Astrocyte of the cerebellum (primary cell): ENCODE data around the gene TLDC2.
"Not testable (repeated sequence)": the region's sequence is repeated elsewhere in the genome, so short reads cannot be mapped to it uniquely, and the experiment has no call there.

Experiments
- DNase-seq: peaks from one replicate; pipeline ENCODE4 v3.0.0-alpha.2; 2011; ENCODE audit warnings: low read depth
- H3K4me3 ChIP-seq: 2 replicates; pipeline ENCODE4 v1.5.1; 2011; ENCODE audit warnings: mild to moderate bottlenecking, low read depth, low read length, moderate library complexity
- in situ Hi-C: cut with HindIII; loops from 2 replicates; pipeline ENCODE4 v1.10.0; 2017; ENCODE audit warnings: low sequenced_read_pairs
- TF ChIP-seq, protein P1 (sequence below): IDR thresholded peaks from 2 replicates; pipeline ENCODE4 v1.5.1; 2012; ENCODE audit warnings: low read length, low read depth, moderate library complexity, mild to moderate bottlenecking; ENCODE audit errors: missing control alignments

The TLDC2 gene

DNA sequence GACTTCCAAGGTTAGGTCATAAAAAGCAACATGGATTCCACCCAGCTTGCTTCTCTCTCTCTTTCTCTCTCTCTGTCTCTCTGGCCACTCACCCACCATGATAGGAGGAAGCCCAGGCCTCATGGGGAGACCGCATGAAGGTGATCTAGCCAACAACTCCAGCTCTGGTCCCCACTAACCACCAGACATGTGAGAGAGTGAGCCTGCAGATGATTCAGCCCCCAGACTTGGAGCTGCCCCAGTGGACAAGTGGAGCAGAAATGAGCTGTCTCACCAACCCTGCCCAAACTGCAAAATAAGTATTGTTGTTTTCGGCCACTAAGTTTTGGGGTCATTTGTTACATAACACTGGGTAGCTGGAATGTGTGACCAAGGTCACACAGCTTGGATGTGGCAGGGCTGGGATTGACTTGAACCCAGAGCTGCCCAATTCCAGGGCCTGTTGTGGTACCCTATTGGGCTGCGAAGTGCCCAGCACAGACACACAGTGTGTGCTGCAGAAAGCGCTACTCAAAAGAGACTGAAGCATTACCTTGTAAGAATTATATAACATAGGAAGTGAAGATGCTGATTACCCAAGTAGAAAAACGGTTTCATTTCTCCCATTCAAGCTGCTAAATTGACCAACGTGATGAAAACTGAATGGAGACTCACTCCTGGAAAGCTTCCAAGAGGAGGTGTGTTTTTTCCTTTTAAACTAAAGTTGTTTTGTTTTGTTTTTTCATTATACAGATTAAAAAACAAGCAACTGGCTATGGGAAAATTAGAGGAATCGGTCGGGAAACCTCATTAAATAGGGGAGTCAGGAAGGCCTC lies 9.1 kb upstream of the TLDC2 start:
- DNase-seq = no peak
- TF ChIP-seq, protein P1, sequence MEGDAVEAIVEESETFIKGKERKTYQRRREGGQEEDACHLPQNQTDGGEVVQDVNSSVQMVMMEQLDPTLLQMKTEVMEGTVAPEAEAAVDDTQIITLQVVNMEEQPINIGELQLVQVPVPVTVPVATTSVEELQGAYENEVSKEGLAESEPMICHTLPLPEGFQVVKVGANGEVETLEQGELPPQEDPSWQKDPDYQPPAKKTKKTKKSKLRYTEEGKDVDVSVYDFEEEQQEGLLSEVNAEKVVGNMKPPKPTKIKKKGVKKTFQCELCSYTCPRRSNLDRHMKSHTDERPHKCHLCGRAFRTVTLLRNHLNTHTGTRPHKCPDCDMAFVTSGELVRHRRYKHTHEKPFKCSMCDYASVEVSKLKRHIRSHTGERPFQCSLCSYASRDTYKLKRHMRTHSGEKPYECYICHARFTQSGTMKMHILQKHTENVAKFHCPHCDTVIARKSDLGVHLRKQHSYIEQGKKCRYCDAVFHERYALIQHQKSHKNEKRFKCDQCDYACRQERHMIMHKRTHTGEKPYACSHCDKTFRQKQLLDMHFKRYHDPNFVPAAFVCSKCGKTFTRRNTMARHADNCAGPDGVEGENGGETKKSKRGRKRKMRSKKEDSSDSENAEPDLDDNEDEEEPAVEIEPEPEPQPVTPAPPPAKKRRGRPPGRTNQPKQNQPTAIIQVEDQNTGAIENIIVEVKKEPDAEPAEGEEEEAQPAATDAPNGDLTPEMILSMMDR = no peak
- no peak overlapping the region for H3K4me3 ChIP-seq
- in situ Hi-C loops = loop anchor here (10.0 kb wide), 2 partner anchors 62 to 312 kb away; no protein-coding TSS in a partner anchor

DNA sequence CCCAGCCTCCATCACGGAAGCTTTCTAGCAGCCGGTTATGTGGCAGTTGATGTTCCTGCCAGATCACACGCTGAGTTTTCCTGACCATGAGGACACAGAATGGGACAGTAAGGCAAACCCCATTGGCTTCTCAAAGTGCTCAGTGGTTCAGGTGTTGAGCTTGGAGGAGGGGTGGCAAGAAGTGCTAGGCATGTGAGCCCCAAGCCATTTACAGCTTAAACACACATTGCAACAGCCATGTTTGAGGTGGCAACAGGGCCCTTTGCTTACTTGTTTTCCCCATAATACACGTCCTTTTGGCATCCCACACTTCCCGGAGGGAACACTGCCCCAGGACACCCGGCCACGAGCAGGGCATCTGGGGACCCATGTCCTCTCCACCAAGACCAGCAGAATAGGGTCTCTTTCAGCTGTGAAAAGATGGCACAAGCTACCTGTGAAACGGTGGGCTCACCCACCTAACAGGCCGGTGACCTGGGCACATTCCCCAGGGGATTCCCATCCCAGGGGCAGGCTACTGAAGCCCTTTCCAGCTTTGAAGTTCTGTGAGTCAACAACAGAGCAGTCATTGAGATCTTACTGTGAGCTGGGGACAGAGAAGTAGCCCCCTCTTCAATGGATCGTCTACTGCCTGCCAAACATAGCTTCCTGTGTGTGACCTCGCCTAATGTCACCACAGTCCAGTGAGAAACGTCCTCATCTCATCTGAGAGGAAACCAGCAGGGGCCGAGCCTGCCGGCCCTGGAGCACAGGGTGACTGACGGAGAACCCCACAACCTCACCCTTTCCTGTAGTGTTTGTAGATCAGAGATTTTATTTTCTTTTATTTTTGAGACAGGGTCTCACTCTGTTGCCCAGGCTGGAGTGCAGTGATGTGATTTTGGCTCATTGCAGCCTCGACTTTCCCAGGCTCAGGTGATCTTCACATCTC lies 4.0 kb upstream of the TLDC2 start:
- DNase-seq = no peak
- TF ChIP-seq, protein P1 = no peak
- in situ Hi-C loops = no loop called here
- H3K4me3 ChIP-seq = no peak overlapping the region

DNA sequence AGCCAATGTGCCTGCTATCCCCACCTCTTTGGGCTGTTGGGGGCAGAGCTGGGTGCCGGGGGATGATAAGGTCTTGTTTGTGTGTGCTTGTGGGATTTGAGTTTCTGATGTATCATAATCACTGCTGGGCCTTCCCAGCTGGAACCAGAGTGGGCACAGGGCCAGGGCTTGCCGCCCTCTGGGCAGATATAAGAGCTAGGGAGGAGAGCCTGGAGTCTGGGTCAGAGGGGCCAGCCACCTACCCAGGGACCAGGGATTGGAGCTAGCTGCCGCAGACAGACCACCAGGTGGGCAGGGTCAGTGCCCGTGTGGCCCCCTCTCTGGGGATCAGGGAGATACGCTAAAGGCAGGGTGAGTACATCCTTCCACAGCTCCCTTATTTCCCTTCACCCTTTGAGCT lies 3.1 kb upstream of the TLDC2 start:
- TF ChIP-seq, protein P1 = no peak
- no peak for DNase-seq
- H3K4me3 ChIP-seq = no peak overlapping the region
- in situ Hi-C loops = no loop called here

DNA sequence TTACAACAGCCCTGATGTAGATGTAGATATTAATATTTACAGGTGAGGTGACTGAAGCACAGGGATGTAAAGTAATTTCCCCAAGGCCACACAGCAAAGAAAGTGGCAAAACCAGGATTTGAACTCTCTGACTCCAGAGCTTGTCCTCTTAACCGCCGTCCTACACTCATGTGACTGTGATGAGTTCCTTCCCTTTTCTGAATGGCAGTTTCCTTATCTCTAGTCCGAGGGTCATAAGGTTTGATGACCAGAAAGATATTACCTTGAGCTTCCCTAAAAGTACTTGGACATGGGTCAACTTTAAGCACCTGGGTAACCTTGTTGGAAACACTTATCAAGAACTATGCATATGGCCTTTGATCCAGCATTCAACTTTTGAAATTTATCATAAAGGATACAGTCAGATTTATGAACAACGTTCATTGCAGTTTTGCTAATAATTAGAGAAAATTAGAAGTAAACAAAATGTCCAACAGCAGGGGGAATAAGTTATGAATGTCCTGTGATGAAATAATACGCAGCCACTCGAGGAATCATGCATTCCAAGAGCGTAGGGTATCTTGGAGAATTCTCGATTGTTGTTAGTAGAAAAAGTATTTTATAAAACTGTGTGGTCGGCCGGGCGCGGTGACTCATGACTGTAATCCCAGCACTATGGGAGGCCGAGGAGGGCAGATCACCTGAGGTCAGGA lies 2.3 kb upstream of the TLDC2 start:
- TF ChIP-seq, protein P1 = no peak
- DNase-seq = no peak
- in situ Hi-C loops = no loop called here
- no peak overlapping the region for H3K4me3 ChIP-seq

DNA sequence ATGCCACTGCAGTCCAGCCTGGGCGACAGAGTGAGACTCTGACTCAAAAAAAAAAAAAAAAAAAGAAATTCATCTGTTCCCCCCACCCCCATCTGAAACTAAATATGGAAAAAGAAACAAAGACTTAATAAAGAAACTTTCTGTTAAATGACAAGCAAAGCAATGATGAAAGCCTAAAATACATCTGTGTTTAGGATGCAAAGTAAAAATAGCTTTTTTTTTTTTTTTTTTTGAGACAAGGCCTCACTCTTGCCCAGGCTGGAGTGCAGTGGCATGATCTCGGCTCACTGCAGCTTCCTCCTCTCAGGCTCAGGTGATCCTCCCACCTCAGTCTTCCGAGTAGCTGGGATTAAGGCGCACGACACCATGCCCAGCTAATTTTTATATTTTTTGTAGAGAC lies 845 bp upstream of the TLDC2 start:
- in situ Hi-C loops, DNase-seq, H3K4me3 ChIP-seq: not testable (repeated sequence)

DNA sequence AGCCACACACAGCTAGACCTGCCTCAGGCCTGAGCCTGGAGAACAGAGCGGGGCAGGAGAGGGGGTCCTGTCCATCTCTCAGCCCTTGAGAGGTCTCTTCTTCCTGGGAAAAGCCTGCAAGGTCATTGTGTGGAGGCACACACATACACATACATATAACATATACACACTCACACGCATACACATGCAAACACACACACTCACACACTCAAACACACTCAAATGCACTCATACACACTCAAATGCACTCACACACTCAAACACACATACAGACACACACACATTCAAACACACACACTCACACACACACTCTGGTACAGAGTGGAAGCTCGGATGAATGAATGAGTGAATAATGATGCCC lies 515 bp downstream of the TLDC2 start:
- in situ Hi-C loops = no loop called here
- no peak overlapping the region for H3K4me3 ChIP-seq
- TF ChIP-seq, protein P1 = no peak
- DNase-seq = no peak
